HL-60 (cell line): ENCODE data around the gene CTAGE15.
"Not testable (repeated sequence)": the region's sequence is repeated elsewhere in the genome, so short reads cannot be mapped to it uniquely, and the experiment has no call there.

Source experiments
- DNase-seq, 2 experiments: peaks; one replicate each; pipeline ENCODE4 v3.0.0-alpha.2; 2010 to 2020; ENCODE audit warnings: low read depth in 1 of 2, low spot score in 1 of 2
- H3K27ac ChIP-seq: fragments of 250-450 bp; sonication (Bioruptor Pico); replicated peaks from 2 replicates; pipeline ENCODE4 v1.5.1; 2020; ENCODE audit warnings: mild to moderate bottlenecking, moderate library complexity
- H3K27me3 ChIP-seq: fragments of 250-450 bp; sonication (Bioruptor Pico); 2 replicates; pipeline ENCODE4 v1.5.1; 2021; ENCODE audit warnings: mild to moderate bottlenecking, moderate library complexity; ENCODE audit not compliant: insufficient read depth, poor library complexity, severe bottlenecking
- H3K4me3 ChIP-seq: replicated peaks from 2 replicates; pipeline ENCODE4 v1.5.1; 2011; ENCODE audit warnings: mild to moderate bottlenecking, control low read depth, low read length; ENCODE audit not compliant: insufficient read depth
- long read RNA-seq: library from polyadenylated mRNA; unstranded; transcript quantifications from one replicate; pipeline ENCODE4 v2.0.0, GENCODE V29; 2020

The CTAGE15 gene
- long read RNA-seq: 0 reads

- DNase-seq, H3K27me3 ChIP-seq, H3K4me3 ChIP-seq, H3K27ac ChIP-seq: not testable (repeated sequence)
These were observed at the start of gene CTAGE15 for GRCh38 chr7:143571501-143571900. Gene CTAGE15 (plus strand): TSS chr7:143571801. CDS start chr7:143571818, 17 bp downstream.

- not testable (repeated sequence) for DNase-seq, H3K27ac ChIP-seq, H3K4me3 ChIP-seq, H3K27me3 ChIP-seq
These were observed 49.2 kb upstream of the CTAGE15 start for GRCh38 chr7:143522309-143522916.

GRCh38 chr7:143531169-143531926 is 40.3 kb upstream of the CTAGE15 start:
- DNase-seq, H3K27me3 ChIP-seq, H3K27ac ChIP-seq, H3K4me3 ChIP-seq: not testable (repeated sequence)

GRCh38 chr7:143531932-143532331 is 39.7 kb upstream of the CTAGE15 start:
- DNase-seq, H3K27me3 ChIP-seq, H3K27ac ChIP-seq, H3K4me3 ChIP-seq: not testable (repeated sequence)

GRCh38 chr7:143533213-143533839 is 38.3 kb upstream of the CTAGE15 start:
- not testable (repeated sequence) for H3K27me3 ChIP-seq, H3K27ac ChIP-seq, DNase-seq, H3K4me3 ChIP-seq

- H3K4me3 ChIP-seq, H3K27ac ChIP-seq, DNase-seq, H3K27me3 ChIP-seq: not testable (repeated sequence)
These were observed 35.2 kb upstream of the CTAGE15 start for GRCh38 chr7:143536443-143536842.

- not testable (repeated sequence) for H3K27ac ChIP-seq, H3K27me3 ChIP-seq, DNase-seq, H3K4me3 ChIP-seq
These were observed 28.1 kb upstream of the CTAGE15 start for GRCh38 chr7:143543288-143544038.

- H3K4me3 ChIP-seq, H3K27me3 ChIP-seq, H3K27ac ChIP-seq, DNase-seq: not testable (repeated sequence)
These were observed 15.6 kb upstream of the CTAGE15 start for GRCh38 chr7:143555968-143556367.

GRCh38 chr7:143563306-143563705 is 8.3 kb upstream of the CTAGE15 start:
- DNase-seq, H3K27me3 ChIP-seq, H3K27ac ChIP-seq, H3K4me3 ChIP-seq: not testable (repeated sequence)

GRCh38 chr7:143566001-143566400 is 5.6 kb upstream of the CTAGE15 start:
- not testable (repeated sequence) for H3K27me3 ChIP-seq, DNase-seq

GRCh38 chr7:143588183-143588582 is 16.6 kb downstream of the CTAGE15 start:
- H3K27ac ChIP-seq, DNase-seq, H3K27me3 ChIP-seq: not testable (repeated sequence)

More at GRCh38 chr7:143566001-143566400, 5.6 kb upstream of the CTAGE15 start:
- H3K4me3 ChIP-seq, H3K27ac ChIP-seq: not testable (repeated sequence)

GRCh38 chr7:143589897-143590296 is 18.3 kb downstream of the CTAGE15 start:
- not testable (repeated sequence) for DNase-seq

More at GRCh38 chr7:143588183-143588582, 16.6 kb downstream of the CTAGE15 start:
- H3K4me3 ChIP-seq: not testable (repeated sequence)

GRCh38 chr7:143598086-143598485 is 26.5 kb downstream of the CTAGE15 start:
- H3K4me3 ChIP-seq, H3K27me3 ChIP-seq, H3K27ac ChIP-seq, DNase-seq: not testable (repeated sequence)

More at GRCh38 chr7:143589897-143590296, 18.3 kb downstream of the CTAGE15 start:
- H3K4me3 ChIP-seq, H3K27ac ChIP-seq, H3K27me3 ChIP-seq: not testable (repeated sequence)

- H3K27me3 ChIP-seq, DNase-seq, H3K4me3 ChIP-seq, H3K27ac ChIP-seq: not testable (repeated sequence)
These were observed 31.9 kb downstream of the CTAGE15 start for GRCh38 chr7:143603549-143603948.
